Gastrocnemius medialis (tissue), 4 donors: ENCODE data around the gene MOBP.

Experiments
- CTCF ChIP-seq, 5 experiments: fragments of 450-650 bp in 3 of 5; fragments of 200-600 bp in 2 of 5; sonication (generic) in 2 of 5; IDR thresholded peaks in 4 of 5; conservative IDR thresholded peaks in 1 of 5; 1 replicate in 4 of 5; 2 replicates in 1 of 5; pipeline ENCODE4 v1.5.1; 2016 to 2019; ENCODE audit warnings: antibody characterized with exemption in 5 of 5, mild to moderate bottlenecking in 3 of 5, moderate library complexity in 3 of 5
- POLR2A ChIP-seq, 2 donors: fragments of 450-650 bp; IDR thresholded peaks; one replicate each; pipeline ENCODE4 v1.6.1; 2017; ENCODE audit warnings: antibody characterized with exemption in 2 of 2, mild to moderate bottlenecking in 2 of 2, moderate library complexity in 2 of 2

GRCh38 chr3:39457361-39457760 lies 10.1 kb upstream of the MOBP start:
- TF ChIP-seq CTCF (IDR thresholded peaks at IDR 0.05 in 4 of 5, conservative IDR thresholded peaks at IDR 0.05 in 1 of 5) (no peak), POLR2A (IDR thresholded peaks at IDR 0.05) (no peak)
